T-cell (primary cell): ENCODE measurements around the gene CHTOP. TPM values are rescaled to one million over a fixed set of nuclear protein-coding genes. Genes with fewer than 3 reads are reported as not detected.

Source experiments
- ATAC-seq, 4 experiments: fragments of 200-7000 bp in 3 of 4; fragments of 150-1000 bp in 1 of 4; cut with Tn5 transposase; replicated peaks in 1 of 4; 1 replicate in 3 of 4; 2 replicates in 1 of 4; pipeline ENCODE4 v1.10.0; 2021; ENCODE audit warnings: moderate library complexity in 3 of 4, mild to moderate bottlenecking in 2 of 4, moderate number of reproducible peaks in 1 of 4
- CTCF ChIA-PET, 2 donors: fragments of 300-600 bp; sonication (Branson Sonifier 250); formaldehyde crosslinking; loops; one replicate each; lab custom pipeline; 2022; ENCODE audit warnings: antibody characterized with exemption in 2 of 2; lab: Charles Lee
- POLR2A ChIA-PET, 2 donors: fragments of 300-600 bp; sonication (Branson Sonifier 250); formaldehyde crosslinking; loops; one replicate each; lab custom pipeline; 2022; ENCODE audit warnings: antibody characterized with exemption in 2 of 2; lab: Charles Lee
- DNase-seq, 35 experiments: peaks; one replicate each; pipeline versions ENCODE4 v3.0.0 to v3.0.0-alpha.2; 2013 to 2023
- H3K27ac ChIP-seq: one replicate; pipeline ENCODE4 v1.5.1; 2013; ENCODE audit warnings: low read length
- H3K27me3 ChIP-seq, 2 experiments: replicated peaks in 1 of 2; 1 replicate in 1 of 2; 2 replicates in 1 of 2; pipeline versions ENCODE4 v1.6.1 to v1.7.0; 2013; ENCODE audit warnings: low read length in 1 of 2, mixed read lengths in 1 of 2; ENCODE audit not compliant: control insufficient read depth in 2 of 2, insufficient read depth in 2 of 2; ENCODE audit errors: extremely low read depth in 1 of 2
- H3K36me3 ChIP-seq, 2 donors: 1 replicate in 1 of 2; 2 replicates in 1 of 2; pipeline versions ENCODE4 v1.6.1 to v1.7.0; 2013; ENCODE audit warnings: low read length in 1 of 2; ENCODE audit not compliant: control insufficient read depth in 2 of 2, insufficient read depth in 1 of 2; ENCODE audit errors: extremely low read depth in 1 of 2
- H3K4me1 ChIP-seq, 2 experiments: 1 replicate in 1 of 2; 2 replicates in 1 of 2; pipeline versions ENCODE4 v1.6.1 to v1.7.0; 2013; ENCODE audit warnings: low read length in 2 of 2, mixed read lengths in 1 of 2; ENCODE audit not compliant: insufficient read depth in 2 of 2, control insufficient read depth in 1 of 2; ENCODE audit errors: extremely low read depth in 1 of 2
- H3K4me3 ChIP-seq, 2 donors: 1 replicate in 1 of 2; 2 replicates in 1 of 2; pipeline versions ENCODE4 v1.5.1 to v1.7.0; 2013; ENCODE audit warnings: mild to moderate bottlenecking in 2 of 2, low read length in 1 of 2, moderate library complexity in 1 of 2; ENCODE audit not compliant: control insufficient read depth in 1 of 2; ENCODE audit errors: extremely low read depth in 1 of 2
- H3K9me3 ChIP-seq: 2 replicates; pipeline ENCODE4 v1.7.0; 2013
- H3K27ac Mint-ChIP-seq, 2 donors: one replicate each; pipeline ENCODE4 v1.8.0; 2020 to 2021; ENCODE audit warnings: mild to moderate bottlenecking in 2 of 2, mixed read lengths in 2 of 2
- H3K27me3 Mint-ChIP-seq, 2 donors: one replicate each; pipeline ENCODE4 v1.8.0; 2021 to 2022; ENCODE audit warnings: mixed read lengths in 2 of 2
- H3K36me3 Mint-ChIP-seq: one replicate; pipeline ENCODE4 v1.8.0; 2021; ENCODE audit warnings: mixed read lengths
- H3K4me1 Mint-ChIP-seq, 3 donors: one replicate each; pipeline ENCODE4 v1.8.0; 2020 to 2022; ENCODE audit warnings: mixed read lengths in 3 of 3, mild to moderate bottlenecking in 1 of 3
- H3K4me3 Mint-ChIP-seq, 3 donors: one replicate each; pipeline ENCODE4 v1.8.0; 2020 to 2022; ENCODE audit warnings: mild to moderate bottlenecking in 3 of 3, mixed read lengths in 3 of 3, moderate library complexity in 3 of 3
- H3K9me3 Mint-ChIP-seq, 3 donors: one replicate each; pipeline ENCODE4 v1.8.0; 2020 to 2022; ENCODE audit warnings: mixed read lengths in 3 of 3
- WGBS: methylation state at CpG from one replicate; pipeline ENCODE4 v1.1.5; 2013; ENCODE audit warnings: missing lambda C conversion rate; ENCODE audit not compliant: insufficient coverage; 5-methylcytosine and 5-hydroxymethylcytosine counted together
- total RNA-seq, 35 experiments: library from RNA in 6 of 35; stranded (reverse) in 6 of 35; fragments of 120-200 nt in 1 of 35; gene quantifications; one replicate each; pipeline versions ENCODE4 v1.2.1 to v1.2.4 and lab custom pipeline; 2013 to 2026

Gene CHTOP
- total RNA-seq, 5 donors from 2014 or later (not counting 1 experiment from before 2014, with no cell fraction given): 76.7 to 131 (median 130) TPM

DNA sequence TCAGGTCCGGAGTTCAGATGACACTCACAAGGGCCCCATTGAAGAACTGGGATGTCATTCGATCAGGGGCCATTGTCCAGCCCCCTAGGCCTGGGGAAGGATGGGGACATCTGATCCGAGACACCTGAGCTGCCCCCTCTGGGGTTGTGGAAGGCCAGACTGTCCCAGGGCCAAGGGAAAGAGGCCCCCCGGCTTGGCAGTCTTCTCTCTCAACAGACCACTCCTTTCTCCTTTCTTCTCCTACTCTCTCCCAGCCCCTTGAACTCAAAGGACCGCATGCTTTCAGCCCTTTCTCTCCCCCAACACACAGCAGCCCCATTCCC, 4.6 kb upstream of the CHTOP start:
- no peak overlapping the region for H3K4me3 ChIP-seq
- H3K27me3 ChIP-seq: peaks cover 0 to 24% of the 10 kb centered on the region in 2 experiments
- H3K27ac ChIP-seq: no peak overlapping the region
- 83% methylated on average over 4 of the region's 5 CpGs for WGBS
- Mint-ChIP-seq H3K36me3 (peaks cover under 1% of the 10 kb centered on the region), H3K27me3 (peaks cover 7 to 12% of the 10 kb centered on the region in 2 donors), H3K4me1 (peaks cover 12 to 24% (median 19%) of the 10 kb centered on the region in 3 donors), H3K4me3 (no peak overlapping the region), H3K27ac (no peak overlapping the region), H3K9me3 (no peaks in the 10 kb centered on the region)
- H3K4me1 ChIP-seq: peaks cover 0 to 13% of the 10 kb centered on the region in 2 experiments
- ATAC-seq: no peak
- POLR2A ChIA-PET: no interaction called here
- no peak for DNase-seq
- CTCF ChIA-PET: no interaction called here
- H3K9me3 ChIP-seq: no peaks in the 10 kb centered on the region
- H3K36me3 ChIP-seq: no peaks in the 10 kb centered on the region

DNA sequence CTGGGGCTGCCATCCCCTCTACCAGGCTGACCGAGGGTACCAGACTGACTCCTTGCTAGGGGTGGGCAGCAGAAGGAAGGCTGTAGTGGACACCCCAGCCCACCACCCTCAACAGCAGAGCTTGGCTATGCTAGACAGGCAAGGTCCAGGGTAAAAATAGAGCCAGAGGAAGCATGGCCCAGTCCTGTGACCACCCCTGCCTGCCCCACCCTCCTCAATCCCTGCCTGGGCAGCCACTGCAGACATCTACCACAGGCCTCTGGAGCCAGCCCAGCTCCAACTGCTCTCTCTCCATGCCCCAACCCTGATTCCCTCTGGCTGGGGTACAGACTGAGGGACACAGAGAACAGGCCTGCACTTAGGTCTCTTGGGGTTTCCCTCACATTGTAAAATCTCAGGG, 3.9 kb upstream of the CHTOP start:
- H3K9me3 Mint-ChIP-seq: no peaks in the 10 kb centered on the region
- no peak overlapping the region for H3K27ac Mint-ChIP-seq
- ATAC-seq (no peak), DNase-seq (no peak)
- ChIA-PET CTCF (no interaction called here), POLR2A (interaction anchor here in 1 of 2 donors (0.6 kb wide), 1 partner anchor 11 kb away, joined by 3 read pairs; no protein-coding TSS in a partner anchor)
- H3K36me3 Mint-ChIP-seq: peaks cover 4% of the 10 kb centered on the region
- H3K27me3 Mint-ChIP-seq: peaks cover 7 to 12% of the 10 kb centered on the region in 2 donors
- Histone ChIP-seq H3K27ac (no peak overlapping the region), H3K27me3 (peaks cover 0 to 24% of the 10 kb centered on the region in 2 experiments), H3K4me1 (peaks cover under 1 to 16% of the 10 kb centered on the region in 2 experiments), H3K36me3 (no peaks in the 10 kb centered on the region), H3K9me3 (no peaks in the 10 kb centered on the region), H3K4me3 (no peak overlapping the region)
- WGBS: no CpG with 5 or more reads among the region's 1 CpG
- no peak overlapping the region for H3K4me3 Mint-ChIP-seq
- H3K4me1 Mint-ChIP-seq: peaks cover 14 to 28% (median 21%) of the 10 kb centered on the region in 3 donors

DNA sequence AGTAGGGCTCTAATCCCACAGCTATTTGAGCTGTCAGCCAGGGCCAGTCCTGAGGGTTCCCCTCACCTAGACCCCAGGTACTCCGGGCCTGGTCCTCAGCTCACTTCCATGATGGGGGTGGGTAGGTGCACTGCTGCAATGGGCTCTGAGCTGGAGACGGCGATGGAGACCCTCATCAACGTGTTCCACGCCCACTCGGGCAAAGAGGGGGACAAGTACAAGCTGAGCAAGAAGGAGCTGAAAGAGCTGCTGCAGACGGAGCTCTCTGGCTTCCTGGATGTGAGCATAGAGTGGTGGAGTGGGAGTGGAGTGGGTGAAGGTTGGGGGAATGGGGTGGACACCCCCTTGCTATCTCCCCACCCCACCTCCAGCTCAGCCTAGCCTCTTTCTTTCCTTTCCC, 3.5 kb upstream of the CHTOP start:
- 92% methylated on average over 5 of the region's 7 CpGs for WGBS
- H3K36me3 ChIP-seq: no peaks in the 10 kb centered on the region
- ATAC-seq (no peak), DNase-seq (no peak)
- H3K4me3 ChIP-seq: no peak overlapping the region
- H3K4me1 Mint-ChIP-seq: peaks cover 15 to 28% (median 22%) of the 10 kb centered on the region in 3 donors
- H3K27ac ChIP-seq: no peak overlapping the region
- peaks cover 2 to 20% of the 10 kb centered on the region in 2 experiments for H3K4me1 ChIP-seq
- H3K36me3 Mint-ChIP-seq: peaks cover 5% of the 10 kb centered on the region
- H3K9me3 Mint-ChIP-seq: no peaks in the 10 kb centered on the region
- ChIA-PET POLR2A (interaction anchor here in 1 of 2 donors (0.6 kb wide), 1 partner anchor 11 kb away, joined by 3 read pairs; no protein-coding TSS in a partner anchor), CTCF (no interaction called here)
- no peaks in the 10 kb centered on the region for H3K9me3 ChIP-seq
- H3K27ac Mint-ChIP-seq: peak overlapping the region in 1 of 2 donors; percentile 28
- H3K4me3 Mint-ChIP-seq: no peak overlapping the region
- peaks cover 7 to 12% of the 10 kb centered on the region in 2 donors for H3K27me3 Mint-ChIP-seq
- H3K27me3 ChIP-seq: peaks cover 0 to 24% of the 10 kb centered on the region in 2 experiments

DNA sequence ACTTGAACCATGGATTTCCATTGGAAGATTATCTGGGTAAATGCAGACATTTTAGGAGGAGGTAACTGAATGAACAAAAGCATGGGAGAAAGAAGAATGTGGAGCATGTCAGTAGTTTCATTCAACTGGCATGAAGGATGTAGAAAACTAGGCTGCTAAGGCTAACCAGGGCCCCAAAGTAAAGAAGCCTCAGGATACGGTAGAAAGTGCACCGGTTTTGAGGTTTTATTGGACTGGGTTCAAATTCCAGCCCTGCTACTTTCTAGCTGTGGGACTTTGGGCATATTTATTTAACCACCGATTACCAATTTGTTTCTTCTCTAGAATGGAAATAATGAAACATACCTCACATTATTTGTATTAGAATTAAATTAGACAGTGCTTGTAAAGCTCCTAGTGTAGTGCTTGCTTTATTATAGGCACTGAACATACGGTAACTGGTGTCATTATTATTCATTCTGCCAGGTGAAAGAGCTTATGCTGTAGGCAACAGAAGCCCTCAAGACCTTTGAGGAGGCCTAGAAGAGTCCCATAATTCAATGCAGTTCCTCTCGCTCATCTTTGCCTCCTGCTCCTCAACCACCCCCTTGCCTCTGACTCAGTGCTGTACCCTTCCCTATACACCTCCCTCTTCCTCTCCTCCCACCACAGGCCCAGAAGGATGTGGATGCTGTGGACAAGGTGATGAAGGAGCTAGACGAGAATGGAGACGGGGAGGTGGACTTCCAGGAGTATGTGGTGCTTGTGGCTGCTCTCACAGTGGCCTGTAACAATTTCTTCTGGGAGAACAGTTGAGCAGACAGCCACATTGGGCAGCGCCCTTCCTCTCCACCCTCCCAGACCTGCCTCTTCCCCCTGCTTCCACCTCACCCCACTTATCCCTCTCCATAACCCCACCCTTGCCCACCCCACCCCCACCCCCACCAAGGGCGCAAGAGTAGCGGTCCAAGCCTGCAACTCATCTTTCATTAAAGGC, 2.5 kb upstream of the CHTOP start:
- Mint-ChIP-seq H3K9me3 (no peaks in the 10 kb centered on the region), H3K27ac (no peak overlapping the region), H3K4me3 (no peak overlapping the region), H3K36me3 (peaks cover 5% of the 10 kb centered on the region), H3K27me3 (peaks cover 5 to 10% of the 10 kb centered on the region in 2 donors), H3K4me1 (peaks cover 23 to 29% (median 28%) of the 10 kb centered on the region in 3 donors)
- Histone ChIP-seq H3K36me3 (peaks cover 0 to 3% of the 10 kb centered on the region in 2 donors), H3K9me3 (no peaks in the 10 kb centered on the region), H3K27me3 (peaks cover 0 to 17% of the 10 kb centered on the region in 2 experiments), H3K4me1 (peaks cover 6 to 30% of the 10 kb centered on the region in 2 experiments), H3K4me3 (no peak overlapping the region), H3K27ac (no peak overlapping the region)
- 57% methylated on average over 1 of the region's 10 CpGs for WGBS
- DNase-seq: no peak
- CTCF ChIA-PET: no interaction called here
- POLR2A ChIA-PET: interaction anchor here (0.6 to 0.7 kb wide), 2 partner anchors 63 to 119 kb away, joined by 4 to 6 read pairs; no protein-coding TSS in a partner anchor
- no peak for ATAC-seq

DNA sequence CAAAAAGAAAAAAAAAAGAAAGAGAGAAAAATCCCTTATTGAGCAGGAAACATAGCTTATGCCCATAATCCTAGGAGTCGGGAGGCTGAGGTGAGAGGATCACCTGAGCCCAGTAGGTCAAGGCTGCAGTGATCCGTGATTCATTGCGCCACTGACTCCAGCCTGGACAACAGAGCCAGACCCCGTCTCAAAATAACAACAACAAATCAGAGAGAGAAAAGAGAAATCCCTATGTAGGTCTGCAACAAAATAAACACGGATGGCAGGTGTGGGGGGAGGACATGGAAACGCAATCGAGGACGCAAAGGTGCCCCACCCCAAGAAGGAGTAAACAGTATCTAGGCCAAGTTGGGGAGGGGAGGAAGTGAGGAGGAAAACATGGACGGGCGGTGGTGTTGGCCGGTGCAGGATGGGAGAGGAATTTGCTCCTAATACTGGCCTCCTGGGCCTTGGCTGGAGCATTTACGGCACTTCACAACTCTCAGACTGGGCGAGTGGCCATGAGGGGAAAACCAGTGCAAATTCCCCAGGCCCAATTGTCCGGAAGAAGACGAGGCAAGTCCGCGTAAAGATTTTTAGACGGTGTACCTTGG, 609 bp upstream of the CHTOP start:
- WGBS: 98% methylated on average over 7 of the region's 18 CpGs
- DNase-seq (peak in 1 of 35 experiments; percentile 19), ATAC-seq (no peak)
- ChIA-PET POLR2A (interaction anchor here in 1 of 2 donors (0.6 to 1.9 kb wide), 11 partner anchors 10 to 590 kb away, joined by 3 to 9 read pairs (median 4); partner anchors contain the start of genes INTS3, JTB, S100A4 and SNAPIN), CTCF (interaction anchor here in 1 of 2 donors (0.6 to 1.5 kb wide), 7 partner anchors 26 to 354 kb away, joined by 3 to 10 read pairs (median 6); partner anchors contain the start of genes INTS3, RAB13 and SNAPIN)
- Histone ChIP-seq H3K9me3 (no peaks in the 10 kb centered on the region), H3K27ac (peak overlapping the region; percentile 99), H3K27me3 (no peaks in the 10 kb centered on the region), H3K36me3 (peaks cover 4 to 23% of the 10 kb centered on the region in 2 donors), H3K4me3 (peak overlapping the region in 1 of 2 donors; percentile 96), H3K4me1 (peaks cover 6 to 30% of the 10 kb centered on the region in 2 experiments)
- no peaks in the 10 kb centered on the region for H3K9me3 Mint-ChIP-seq
- peak overlapping the region; percentile 97 to 100 (median 98) for H3K4me3 Mint-ChIP-seq
- H3K27ac Mint-ChIP-seq: peak overlapping the region; percentile 99 to 100
- peaks cover 16% of the 10 kb centered on the region for H3K36me3 Mint-ChIP-seq
- no peaks in the 10 kb centered on the region for H3K27me3 Mint-ChIP-seq
- peaks cover 38 to 42% (median 38%) of the 10 kb centered on the region in 3 donors for H3K4me1 Mint-ChIP-seq

DNA sequence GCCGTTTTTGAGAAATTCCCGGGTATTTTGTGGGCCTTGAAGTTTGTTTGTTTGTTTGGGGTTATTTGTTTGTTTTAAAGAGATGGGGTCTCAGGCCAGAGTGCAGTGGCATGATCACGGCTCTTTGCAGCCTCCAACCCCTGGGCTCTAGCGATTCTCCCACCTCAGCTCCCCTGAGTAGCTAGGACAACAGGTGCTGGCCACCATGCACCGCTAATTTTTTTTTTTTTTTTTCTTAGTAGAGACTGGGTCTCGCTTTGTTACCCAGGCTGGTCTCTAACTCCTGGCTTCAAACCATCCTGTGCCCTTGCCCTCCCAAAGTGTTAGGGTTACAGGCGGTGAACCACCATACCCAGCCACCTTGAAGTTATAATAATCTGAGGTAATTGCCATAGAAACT, 2.0 kb downstream of the CHTOP start:
- peak overlapping the region; percentile 97 to 100 (median 98) for H3K4me3 Mint-ChIP-seq
- H3K27ac ChIP-seq: peak overlapping the region; percentile 24
- H3K27me3 Mint-ChIP-seq: no peaks in the 10 kb centered on the region
- H3K27me3 ChIP-seq: no peaks in the 10 kb centered on the region
- H3K4me1 Mint-ChIP-seq: peaks cover 38 to 50% (median 49%) of the 10 kb centered on the region in 3 donors
- peak overlapping the region in 1 of 2 donors; percentile 96 for H3K4me3 ChIP-seq
- peaks cover 6 to 33% of the 10 kb centered on the region in 2 experiments for H3K4me1 ChIP-seq
- H3K36me3 Mint-ChIP-seq: peaks cover 16% of the 10 kb centered on the region
- WGBS: 92% methylated on average over 5 of the region's 7 CpGs
- no peak for ATAC-seq
- peak overlapping the region; percentile 63 to 76 for H3K27ac Mint-ChIP-seq
- POLR2A ChIA-PET: interaction anchor here in 1 of 2 donors (0.6 to 0.8 kb wide), 4 partner anchors 8 to 1644 kb away, joined by 3 to 5 read pairs (median 4); a partner anchor contains a TSS
- DNase-seq: no peak
- CTCF ChIA-PET: no interaction called here
- H3K36me3 ChIP-seq: peaks cover 7 to 48% of the 10 kb centered on the region in 2 donors
- H3K9me3 Mint-ChIP-seq: no peaks in the 10 kb centered on the region
- no peaks in the 10 kb centered on the region for H3K9me3 ChIP-seq
